ENCODE data around the gene VGLL3.

The VGLL3 gene

GRCh38 chr3:86948822-86949221 is 42.1 kb downstream of the VGLL3 start:
- no peak for DNase-seq

- no peak for DNase-seq
Observed at GRCh38 chr3:86942206-86942605, 48.7 kb downstream of the VGLL3 start.

GRCh38 chr3:86938416-86939105 is 52.4 kb downstream of the VGLL3 start:
- DNase-seq: no peak

- DNase-seq: no peak
Observed at GRCh38 chr3:86937306-86937791, 53.6 kb downstream of the VGLL3 start.

GRCh38 chr3:86934851-86935250 is 56.1 kb downstream of the VGLL3 start:
- no peak for DNase-seq

GRCh38 chr3:86930831-86931230 is 60.1 kb downstream of the VGLL3 start:
- no peak for DNase-seq

- no peak for DNase-seq
Observed at GRCh38 chr3:86930181-86930580, 60.8 kb downstream of the VGLL3 start.

- DNase-seq: no peak
Observed at GRCh38 chr3:86929046-86929445, 61.9 kb downstream of the VGLL3 start.

- no peak for DNase-seq
Observed at GRCh38 chr3:86923071-86923491, 67.9 kb downstream of the VGLL3 start.

GRCh38 chr3:86921971-86922680 is 68.8 kb downstream of the VGLL3 start:
- DNase-seq: no peak

GRCh38 chr3:86914670-86915069 is 76.3 kb downstream of the VGLL3 start:
- no peak for DNase-seq

- no peak for DNase-seq
Observed at GRCh38 chr3:86913160-86913559, 77.8 kb downstream of the VGLL3 start.

GRCh38 chr3:86895202-86895601 is 95.7 kb downstream of the VGLL3 start:
- no peak for DNase-seq

GRCh38 chr3:86890741-86891396 is 100.1 kb downstream of the VGLL3 start:
- DNase-seq: no peak
